Natural killer cell (primary cell): ENCODE results near the gene CENPB. TPM values are rescaled to one million over a fixed set of nuclear protein-coding genes. Genes with fewer than 3 reads are reported as not detected.
A peak's percentile ranks its signal among the peaks of the same experiment; 100 is the strongest.

ENCODE experiments used
- ATAC-seq, 3 donors: fragments of 150-1000 bp in 2 of 3; fragments of 200-7000 bp in 1 of 3; cut with Tn5 transposase; 1 replicate in 1 of 3; 2 replicates in 2 of 3; pipeline ENCODE4 v1.10.0; 2021; ENCODE audit warnings: mild to moderate bottlenecking in 2 of 3, moderate library complexity in 2 of 3
- DNase-seq, 2 donors: peaks; one replicate each; pipeline versions ENCODE4 v3.0.0 to v3.0.0-alpha.2; 2013 to 2021; ENCODE audit warnings: mixed read lengths in 1 of 2
- H3K27ac ChIP-seq: one replicate; pipeline ENCODE4 v1.5.1; 2013; ENCODE audit warnings: mild to moderate bottlenecking, low read length
- H3K27me3 ChIP-seq: one replicate; pipeline ENCODE4 v1.6.1; 2013; ENCODE audit warnings: low read length; ENCODE audit not compliant: control insufficient read depth, insufficient read depth
- H3K36me3 ChIP-seq: one replicate; pipeline ENCODE4 v1.6.1; 2013; ENCODE audit warnings: low read length; ENCODE audit not compliant: control insufficient read depth, insufficient read depth
- H3K4me1 ChIP-seq: one replicate; pipeline ENCODE4 v1.6.1; 2013; ENCODE audit warnings: low read length; ENCODE audit not compliant: control insufficient read depth, insufficient read depth
- H3K4me3 ChIP-seq: one replicate; pipeline ENCODE4 v1.5.1; 2013; ENCODE audit warnings: low read length
- H3K9me3 ChIP-seq: one replicate; pipeline ENCODE4 v1.6.1; 2013; ENCODE audit warnings: low read length; ENCODE audit not compliant: control insufficient read depth, insufficient read depth
- H3K27ac Mint-ChIP-seq, 2 donors: one replicate each; pipeline ENCODE4 v1.8.0; 2022; ENCODE audit warnings: mild to moderate bottlenecking in 2 of 2, mixed read lengths in 2 of 2, moderate library complexity in 1 of 2
- H3K27me3 Mint-ChIP-seq, 2 donors: one replicate each; pipeline ENCODE4 v1.8.0; 2022; ENCODE audit warnings: low read depth in 2 of 2, mixed read lengths in 2 of 2
- H3K36me3 Mint-ChIP-seq: one replicate; pipeline ENCODE4 v1.8.0; 2022; ENCODE audit warnings: mixed read lengths
- H3K4me1 Mint-ChIP-seq, 2 donors: one replicate each; pipeline ENCODE4 v1.8.0; 2022; ENCODE audit warnings: mixed read lengths in 2 of 2
- H3K4me3 Mint-ChIP-seq: one replicate; pipeline ENCODE4 v1.8.0; 2022; ENCODE audit warnings: mild to moderate bottlenecking, moderate library complexity, mixed read lengths
- H3K9me3 Mint-ChIP-seq, 2 donors: one replicate each; pipeline ENCODE4 v1.8.0; 2022; ENCODE audit warnings: mixed read lengths in 2 of 2
- WGBS: methylation state at CpG from one replicate; pipeline ENCODE4 v1.1.7; 2013; ENCODE audit warnings: missing lambda C conversion rate; ENCODE audit not compliant: insufficient coverage; 5-methylcytosine and 5-hydroxymethylcytosine counted together
- intact Hi-C: fragments of 100-400 bp; cut with micrococcal nuclease; formaldehyde crosslinking; loops from one replicate; pipeline ENCODE4 v1.14.2; 2022
- total RNA-seq, 4 donors: library from RNA; stranded (reverse); fragments of 120-200 nt in 1 of 4; gene quantifications; one replicate each; pipeline versions ENCODE4 v1.2.3 to v1.2.4, GENCODE V29; 2013 to 2022
- TF ChIP-seq, protein P1 (sequence below): fragments of 200-600 bp; IDR thresholded peaks from one replicate; pipeline ENCODE4 v1.8.0; 2022; ENCODE audit warnings: antibody characterized with exemption

The CENPB gene
- total RNA-seq, 3 donors from 2014 or later (not counting 1 experiment from before 2014, with no cell fraction given), result 46.7 to 62.6 (median 55.4) TPM

DNA sequence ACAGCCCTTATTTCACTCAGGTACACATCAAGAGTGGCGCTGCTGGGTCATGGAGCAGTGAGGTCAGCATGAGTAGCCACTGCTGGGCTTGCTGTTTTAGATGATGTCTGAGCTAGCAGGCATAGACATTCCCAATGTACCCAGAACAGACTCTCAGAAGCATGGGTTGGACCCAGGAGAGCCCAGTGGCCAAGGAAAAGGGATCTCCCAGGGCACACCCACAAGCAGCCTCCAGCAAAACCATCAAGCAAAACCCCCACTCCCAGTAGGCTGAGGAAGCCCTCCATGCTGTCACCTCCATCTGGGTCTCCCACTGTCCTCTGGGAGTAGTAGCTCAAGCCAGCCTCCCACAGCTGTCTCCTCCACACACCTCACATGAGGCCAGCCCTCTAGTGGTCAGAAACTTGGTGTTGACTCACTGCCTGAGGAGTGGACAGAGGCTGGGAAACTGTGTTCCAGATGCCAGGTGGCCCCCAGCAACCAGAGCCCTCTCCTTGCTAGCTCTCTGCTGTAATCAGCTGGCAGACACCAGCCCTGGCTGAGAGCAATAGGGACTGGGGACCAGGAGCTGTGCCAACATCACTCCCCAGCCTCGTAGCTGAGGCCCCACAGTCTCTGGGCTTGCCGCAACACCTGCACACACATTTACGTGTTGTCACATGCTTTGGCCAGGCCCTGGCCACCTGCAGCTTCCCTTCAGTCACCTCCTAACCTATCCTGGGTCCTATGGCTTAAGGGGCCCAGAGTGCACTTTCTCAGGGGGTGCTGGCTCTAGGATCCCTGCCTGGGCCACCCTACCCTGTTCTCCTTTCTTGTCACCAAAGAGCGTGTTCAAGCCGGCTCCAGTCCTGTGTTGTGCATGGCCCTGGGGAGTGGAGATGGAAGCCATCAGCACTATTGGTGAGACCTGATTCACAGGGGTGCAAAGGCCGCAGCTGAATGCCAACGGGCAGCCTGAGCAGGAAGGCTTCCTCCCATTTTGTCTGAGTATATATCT is 31.9 kb upstream of the CENPB start:
- no peak overlapping the region for H3K4me3 ChIP-seq
- peak in 1 of 2 donors; percentile 41 for DNase-seq

DNA sequence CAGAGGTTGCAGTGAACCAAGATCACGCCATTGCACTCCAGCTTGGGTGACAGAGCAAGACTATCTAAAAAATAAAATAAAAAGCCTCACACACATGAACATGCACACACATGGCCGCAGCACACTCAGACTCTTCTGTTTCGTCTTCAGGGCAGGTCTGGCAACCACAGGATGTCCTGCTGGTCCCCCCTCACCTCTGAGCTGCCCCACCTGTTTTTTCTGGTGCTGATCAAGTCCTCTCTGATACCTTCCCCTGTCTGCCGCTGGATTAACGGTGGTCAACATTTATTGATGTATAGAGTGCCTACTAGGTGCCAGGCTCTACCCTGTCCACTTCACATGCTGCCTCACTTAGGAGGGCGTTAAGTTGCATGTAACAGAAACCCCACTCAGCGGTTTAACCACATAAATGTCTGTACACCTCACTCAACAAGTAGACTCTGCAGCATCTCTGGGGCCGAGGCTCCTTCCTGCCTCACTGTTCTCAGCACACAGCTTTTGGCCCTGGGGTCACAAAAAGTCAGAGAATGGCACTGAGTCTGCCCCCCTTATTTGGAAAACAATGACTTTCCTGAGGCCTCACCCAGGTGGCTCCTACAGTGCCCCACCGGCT is 29.3 kb upstream of the CENPB start:
- TF ChIP-seq, protein P1, sequence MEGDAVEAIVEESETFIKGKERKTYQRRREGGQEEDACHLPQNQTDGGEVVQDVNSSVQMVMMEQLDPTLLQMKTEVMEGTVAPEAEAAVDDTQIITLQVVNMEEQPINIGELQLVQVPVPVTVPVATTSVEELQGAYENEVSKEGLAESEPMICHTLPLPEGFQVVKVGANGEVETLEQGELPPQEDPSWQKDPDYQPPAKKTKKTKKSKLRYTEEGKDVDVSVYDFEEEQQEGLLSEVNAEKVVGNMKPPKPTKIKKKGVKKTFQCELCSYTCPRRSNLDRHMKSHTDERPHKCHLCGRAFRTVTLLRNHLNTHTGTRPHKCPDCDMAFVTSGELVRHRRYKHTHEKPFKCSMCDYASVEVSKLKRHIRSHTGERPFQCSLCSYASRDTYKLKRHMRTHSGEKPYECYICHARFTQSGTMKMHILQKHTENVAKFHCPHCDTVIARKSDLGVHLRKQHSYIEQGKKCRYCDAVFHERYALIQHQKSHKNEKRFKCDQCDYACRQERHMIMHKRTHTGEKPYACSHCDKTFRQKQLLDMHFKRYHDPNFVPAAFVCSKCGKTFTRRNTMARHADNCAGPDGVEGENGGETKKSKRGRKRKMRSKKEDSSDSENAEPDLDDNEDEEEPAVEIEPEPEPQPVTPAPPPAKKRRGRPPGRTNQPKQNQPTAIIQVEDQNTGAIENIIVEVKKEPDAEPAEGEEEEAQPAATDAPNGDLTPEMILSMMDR, result no peak
- Mint-ChIP-seq H3K36me3 (no peaks in the 10 kb centered on the region), H3K27ac (peak overlapping the region; percentile 83 to 90), H3K9me3 (no peaks in the 10 kb centered on the region), H3K4me1 (peaks cover 63 to 87% of the 10 kb centered on the region in 2 donors), H3K4me3 (peak overlapping the region; percentile 86), H3K27me3 (no peaks in the 10 kb centered on the region)
- H3K9me3 ChIP-seq, result no peaks in the 10 kb centered on the region
- H3K36me3 ChIP-seq, result no peaks in the 10 kb centered on the region
- peak in 1 of 2 donors; percentile 69 for DNase-seq
- peak in 1 of 3 donors; percentile 13 for ATAC-seq
- no peaks in the 10 kb centered on the region for H3K27me3 ChIP-seq
- H3K27ac ChIP-seq, result peak overlapping the region; percentile 54
- peaks cover 92% of the 10 kb centered on the region for H3K4me1 ChIP-seq
- H3K4me3 ChIP-seq, result no peak overlapping the region
- WGBS, result 25% methylated on average over 9 of the region's 9 CpGs
- intact Hi-C loops, result no loop called here

More for the DNA sequence above, 31.9 kb upstream of the CENPB start:
- H3K9me3 ChIP-seq, result no peaks in the 10 kb centered on the region
- H3K4me1 ChIP-seq, result peaks cover 72% of the 10 kb centered on the region
- no peak for ATAC-seq
- Mint-ChIP-seq H3K4me3 (peak overlapping the region; percentile 79), H3K9me3 (no peaks in the 10 kb centered on the region), H3K4me1 (peaks cover 49 to 74% of the 10 kb centered on the region in 2 donors), H3K27me3 (no peaks in the 10 kb centered on the region), H3K27ac (peak overlapping the region; percentile 97), H3K36me3 (no peaks in the 10 kb centered on the region)
- H3K27me3 ChIP-seq, result no peaks in the 10 kb centered on the region
- TF ChIP-seq, protein P1, result no peak
- intact Hi-C loops, result no loop called here
- 94% methylated on average over 8 of the region's 8 CpGs for WGBS
- H3K36me3 ChIP-seq, result peaks cover 8% of the 10 kb centered on the region
- no peak overlapping the region for H3K27ac ChIP-seq

DNA sequence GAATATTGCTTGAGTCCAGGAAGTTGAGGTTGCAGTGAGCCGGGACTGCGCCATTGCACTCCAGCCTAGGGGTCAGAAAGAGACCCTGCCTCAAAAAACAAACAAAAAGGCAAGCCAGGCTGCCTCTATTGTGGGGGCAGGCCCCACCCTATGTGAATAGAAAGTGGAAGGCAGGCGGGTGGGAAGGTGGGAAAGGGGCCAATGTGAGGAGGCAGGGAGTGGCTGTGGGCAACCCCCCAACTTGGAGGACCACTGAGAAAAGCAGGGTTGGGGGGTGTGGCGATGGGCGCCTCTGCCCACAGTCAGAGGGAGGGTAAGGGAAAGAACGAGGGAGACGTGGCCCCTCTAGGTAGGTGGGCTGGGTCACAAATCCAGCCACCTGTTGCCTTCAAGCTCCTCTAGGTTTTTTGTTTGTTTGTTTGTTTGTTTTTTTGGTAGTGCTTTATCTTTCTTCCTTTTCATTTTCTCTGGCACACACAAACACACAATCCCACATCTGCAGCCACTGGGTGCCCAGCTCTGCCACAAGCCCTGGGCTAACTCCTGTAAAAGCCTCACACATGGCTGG is 28.5 kb upstream of the CENPB start:
- Histone ChIP-seq H3K27ac (peak overlapping the region; percentile 54), H3K4me3 (no peak overlapping the region), H3K27me3 (no peaks in the 10 kb centered on the region), H3K9me3 (no peaks in the 10 kb centered on the region), H3K36me3 (no peaks in the 10 kb centered on the region), H3K4me1 (peaks cover 100% of the 10 kb centered on the region)
- Mint-ChIP-seq H3K4me3 (peak overlapping the region; percentile 86), H3K27ac (peak overlapping the region; percentile 83 to 90), H3K36me3 (no peaks in the 10 kb centered on the region), H3K27me3 (no peaks in the 10 kb centered on the region), H3K4me1 (peaks cover 67 to 91% of the 10 kb centered on the region in 2 donors), H3K9me3 (no peaks in the 10 kb centered on the region)
- intact Hi-C loops, result no loop called here
- TF ChIP-seq, protein P1, result no peak
- 71% methylated on average over 7 of the region's 7 CpGs for WGBS
- ATAC-seq (no peak), DNase-seq (peak in 1 of 2 donors; percentile 11)
